Spleen (tissue), 11 donors: ENCODE measurements around the gene SORCS2. TPM values are rescaled to one million over a fixed set of nuclear protein-coding genes. Genes with fewer than 3 reads are reported as not detected.

ENCODE experiments used
- DNase-seq: peaks from one replicate; pipeline ENCODE4 v3.0.0-alpha.2; 2020
- H3K27ac ChIP-seq, 8 donors: fragments of 200-600 bp; sonication (generic) in 7 of 8; 1 replicate in 4 of 8; 2 replicates in 4 of 8; pipeline versions ENCODE4 v1.5.0 to v1.8.0; 2016 to 2021; ENCODE audit warnings: inconsistent platforms in 4 of 8, mild to moderate bottlenecking in 4 of 8, moderate library complexity in 1 of 8
- H3K27me3 ChIP-seq, 7 donors: fragments of 200-600 bp; sonication (generic) in 6 of 7; replicated peaks in 1 of 7; 1 replicate in 4 of 7; 2 replicates in 3 of 7; pipeline versions ENCODE4 v1.5.0 to v1.8.0; 2016 to 2021; ENCODE audit warnings: inconsistent platforms in 3 of 7, mild to moderate bottlenecking in 1 of 7
- H3K36me3 ChIP-seq, 6 donors: fragments of 200-600 bp; sonication (generic) in 5 of 6; 1 replicate in 4 of 6; 2 replicates in 2 of 6; pipeline versions ENCODE4 v1.5.0 to v1.8.0; 2016 to 2021; ENCODE audit warnings: inconsistent platforms in 2 of 6
- H3K4me1 ChIP-seq, 6 donors: fragments of 200-600 bp; sonication (generic) in 5 of 6; 1 replicate in 3 of 6; 2 replicates in 3 of 6; pipeline versions ENCODE4 v1.5.0 to v1.8.0; 2016 to 2021; ENCODE audit warnings: inconsistent platforms in 3 of 6
- H3K4me3 ChIP-seq, 8 donors: fragments of 200-600 bp; sonication (generic) in 7 of 8; 1 replicate in 4 of 8; 2 replicates in 4 of 8; pipeline versions ENCODE4 v1.5.0 to v1.8.0; 2016 to 2021; ENCODE audit warnings: inconsistent platforms in 4 of 8, mild to moderate bottlenecking in 4 of 8, moderate library complexity in 2 of 8
- H3K9me3 ChIP-seq, 8 donors: fragments of 200-600 bp; sonication (generic) in 7 of 8; 1 replicate in 4 of 8; 2 replicates in 4 of 8; pipeline versions ENCODE4 v1.5.0 to v1.8.0; 2016 to 2021; ENCODE audit warnings: inconsistent platforms in 4 of 8
- CTCF ChIP-seq, 11 experiments: fragments of 200-600 bp in 7 of 11; fragments of 450-650 bp in 4 of 11; sonication (generic) in 4 of 11; IDR thresholded peaks in 8 of 11; conservative IDR thresholded peaks in 3 of 11; 1 replicate in 7 of 11; 2 replicates in 4 of 11; pipeline versions ENCODE4 v1.4.0 to v1.8.0; 2016 to 2021; ENCODE audit warnings: antibody characterized with exemption in 11 of 11, inconsistent platforms in 4 of 11, mild to moderate bottlenecking in 1 of 11
- POLR2A ChIP-seq, 3 donors: fragments of 450-650 bp; IDR thresholded peaks; one replicate each; pipeline ENCODE4 v1.5.1; 2017; ENCODE audit warnings: antibody characterized with exemption in 3 of 3, mild to moderate bottlenecking in 1 of 3
- POLR2AphosphoS5 ChIP-seq, 3 donors: sonication (generic); formaldehyde crosslinking; IDR thresholded peaks; one replicate each; pipeline ENCODE4 v1.5.1; 2017; ENCODE audit warnings: antibody characterized with exemption in 3 of 3
- WGBS, 5 donors: extraction: QIAGEN DNeasy Blood & Tissue Kit in 3 of 5; methylation state at CpG; one replicate each; pipeline versions ENCODE4 v1.1.5 to v1.1.7; 2013 to 2018; 5-methylcytosine and 5-hydroxymethylcytosine counted together
- intact Hi-C: fragments of 100-400 bp; cut with DNase I; formaldehyde crosslinking; loops from one replicate; pipeline ENCODE4 v1.15.0; 2023; ENCODE audit warnings: low total_unique reads
- polyA plus RNA-seq, 3 donors: library from polyadenylated mRNA; stranded (reverse); fragments of 200-250 nt; gene quantifications; one replicate each; pipeline ENCODE4 v1.2.1, GENCODE V29; 2013
- total RNA-seq, 7 donors: library from RNA; depleted of rRNA in 3 of 7; stranded (reverse); fragments of >200 nt in 3 of 7; fragmentation: NEBNext Ultra II Directional in 4 of 7; extraction: Animal tissue kit (Norgen Biotek cat#: 25700) in 4 of 7; gene quantifications; one replicate each; pipeline versions ENCODE4 v1.1.0 to v1.2.1, GENCODE V29; 2016 to 2021
- donor health status: healthy with polysubstance abuse.
- donor health status: DM: no; HTN: no; CAD: no; lungs with moderate emphysema.
- donor health status: DM: no; HTN: no; CAD: no.
- donor health status: Bipolar disorder and iron deficiency.
- donor health status: healthy.
- donor health status: DM: no; HTN: no; CAD: no.
- donor health status: DM: yes; HTN: yes; CAD: no.

The SORCS2 gene
- total and polyA plus RNA-seq, 10 donors: 0.33 to 1.6 (median 0.60) TPM

- no peak for DNase-seq
- Histone ChIP-seq H3K27me3 (peaks cover 0 to 28% (median 0%) of the 10 kb centered on the region in 7 donors), H3K4me1 (no peaks in the 10 kb centered on the region), H3K4me3 (no peak overlapping the region), H3K36me3 (no peaks in the 10 kb centered on the region), H3K9me3 (peaks cover 0 to 5% (median 0%) of the 10 kb centered on the region in 8 donors), H3K27ac (no peak overlapping the region)
- TF ChIP-seq POLR2AphosphoS5 (IDR thresholded peaks at IDR 0.05) (no peak), CTCF (IDR thresholded peaks at IDR 0.05 in 8 of 11, conservative IDR thresholded peaks at IDR 0.05 in 3 of 11) (no peak), POLR2A (IDR thresholded peaks at IDR 0.05) (no peak)
- WGBS, 5 donors: 83 to 90% (median 84%) methylated on average over 4 to 7 of the region's 7 CpGs
- intact Hi-C loops: no loop called here
Measured at GRCh38 chr4:7312691-7313090, 120.4 kb downstream of the SORCS2 start.

GRCh38 chr4:7313347-7313811 lies 121.0 kb downstream of the SORCS2 start:
- Histone ChIP-seq H3K27me3 (peaks cover 0 to 24% (median 0%) of the 10 kb centered on the region in 7 donors), H3K9me3 (peaks cover 0 to 11% (median 5%) of the 10 kb centered on the region in 8 donors), H3K27ac (no peak overlapping the region), H3K4me1 (no peaks in the 10 kb centered on the region), H3K4me3 (no peak overlapping the region), H3K36me3 (no peaks in the 10 kb centered on the region)
- no peak for DNase-seq
- intact Hi-C loops: no loop called here
- 61 to 68% (median 63%) methylated on average over 14 of the region's 14 CpGs for WGBS, 5 donors
- TF ChIP-seq POLR2A (IDR thresholded peaks at IDR 0.05) (no peak), CTCF (IDR thresholded peaks at IDR 0.05 in 8 of 11, conservative IDR thresholded peaks at IDR 0.05 in 3 of 11) (no peak), POLR2AphosphoS5 (IDR thresholded peaks at IDR 0.05) (no peak)

GRCh38 chr4:7313991-7314390 lies 121.7 kb downstream of the SORCS2 start:
- 80 to 89% (median 87%) methylated on average over 11 of the region's 11 CpGs for WGBS, 5 donors
- no peaks in the 10 kb centered on the region for H3K36me3 ChIP-seq
- no peaks in the 10 kb centered on the region for H3K4me1 ChIP-seq
- H3K9me3 ChIP-seq: peaks cover 0 to 17% (median 11%) of the 10 kb centered on the region in 8 donors
- no peak overlapping the region for H3K4me3 ChIP-seq
- H3K27ac ChIP-seq: no peak overlapping the region
- intact Hi-C loops: no loop called here
- peaks cover 0 to 24% (median 0%) of the 10 kb centered on the region in 7 donors for H3K27me3 ChIP-seq
- TF ChIP-seq POLR2A (IDR thresholded peaks at IDR 0.05) (no peak), CTCF (IDR thresholded peaks at IDR 0.05 in 8 of 11, conservative IDR thresholded peaks at IDR 0.05 in 3 of 11) (no peak), POLR2AphosphoS5 (IDR thresholded peaks at IDR 0.05) (no peak)
- no peak for DNase-seq

GRCh38 chr4:7315286-7315685 lies 122.9 kb downstream of the SORCS2 start:
- intact Hi-C loops: no loop called here
- 73 to 92% (median 79%) methylated on average over 3 to 4 of the region's 4 CpGs for WGBS, 5 donors
- no peak for TF ChIP-seq POLR2A (IDR thresholded peaks at IDR 0.05)
- no peak for TF ChIP-seq POLR2AphosphoS5 (IDR thresholded peaks at IDR 0.05)
- TF ChIP-seq CTCF (IDR thresholded peaks at IDR 0.05 in 8 of 11, conservative IDR thresholded peaks at IDR 0.05 in 3 of 11): no peak

More at GRCh38 chr4:7315286-7315685, 122.9 kb downstream of the SORCS2 start:
- Histone ChIP-seq H3K9me3 (peaks cover 0 to 30% (median 24%) of the 10 kb centered on the region in 8 donors), H3K36me3 (no peaks in the 10 kb centered on the region), H3K27ac (no peak overlapping the region), H3K27me3 (peaks cover 0 to 18% (median 0%) of the 10 kb centered on the region in 7 donors), H3K4me3 (no peak overlapping the region), H3K4me1 (no peaks in the 10 kb centered on the region)
- no peak for DNase-seq
